ENCODE measurements around the gene ITGA3. TPM values are rescaled to one million over a fixed set of nuclear protein-coding genes. Genes with fewer than 3 reads are reported as not detected.

Gene ITGA3
- total RNA-seq, 1 donor from 2014 or later = 12.6 TPM

GRCh38 chr17:50130559-50131305, 74.8 kb downstream of the ITGA3 start:
- DNase-seq (no peak), ATAC-seq (ENCODE audit: poor library complexity) (no peak)
- intact Hi-C loops (cut with DNase I) = no loop called here

DNA sequence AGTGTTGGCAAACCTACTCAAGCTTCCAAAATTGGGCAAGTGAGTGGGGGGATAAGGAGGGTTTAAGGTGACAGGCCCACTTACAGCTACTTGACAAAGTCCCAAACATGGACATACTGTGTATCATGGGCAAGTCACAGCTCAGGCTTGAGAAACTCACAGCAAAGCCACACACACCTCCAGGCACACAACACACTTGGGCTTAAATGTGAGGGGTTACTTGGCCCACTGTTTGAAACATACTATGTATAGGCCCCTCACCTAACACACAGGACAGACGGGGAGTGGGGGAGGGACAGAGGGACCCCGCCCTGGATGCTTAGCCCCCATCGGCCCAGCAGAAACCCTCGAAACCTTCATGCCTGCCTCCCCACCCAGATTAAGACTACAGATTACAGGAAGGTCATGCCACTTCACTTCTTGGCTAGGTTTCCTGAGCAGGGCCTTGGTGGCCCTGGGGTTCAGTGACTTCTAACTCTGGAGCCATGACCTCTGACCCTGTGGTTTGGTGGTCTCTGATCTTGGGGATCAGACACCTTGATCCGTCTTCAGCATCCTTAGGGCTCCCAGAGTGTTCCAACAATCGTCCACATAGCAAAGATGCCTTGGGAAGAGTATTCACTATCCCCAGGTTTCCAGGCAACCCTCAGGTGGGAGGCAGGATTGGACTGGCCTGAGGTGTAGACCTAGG, 76.3 kb downstream of the ITGA3 start:
- ATAC-seq (ENCODE audit: poor library complexity) (no peak), DNase-seq (no peak)
- intact Hi-C loops (cut with DNase I) = no loop called here

- ATAC-seq (ENCODE audit: poor library complexity) = peak; percentile 73
- no peak for DNase-seq
- intact Hi-C loops (cut with DNase I) = no loop called here
These were observed 77.3 kb downstream of the ITGA3 start for GRCh38 chr17:50133028-50133768.

GRCh38 chr17:50133769-50134099, 77.8 kb downstream of the ITGA3 start:
- ATAC-seq (ENCODE audit: poor library complexity) = peak; percentile 13
- intact Hi-C loops (cut with DNase I) = no loop called here
- DNase-seq = no peak

DNA sequence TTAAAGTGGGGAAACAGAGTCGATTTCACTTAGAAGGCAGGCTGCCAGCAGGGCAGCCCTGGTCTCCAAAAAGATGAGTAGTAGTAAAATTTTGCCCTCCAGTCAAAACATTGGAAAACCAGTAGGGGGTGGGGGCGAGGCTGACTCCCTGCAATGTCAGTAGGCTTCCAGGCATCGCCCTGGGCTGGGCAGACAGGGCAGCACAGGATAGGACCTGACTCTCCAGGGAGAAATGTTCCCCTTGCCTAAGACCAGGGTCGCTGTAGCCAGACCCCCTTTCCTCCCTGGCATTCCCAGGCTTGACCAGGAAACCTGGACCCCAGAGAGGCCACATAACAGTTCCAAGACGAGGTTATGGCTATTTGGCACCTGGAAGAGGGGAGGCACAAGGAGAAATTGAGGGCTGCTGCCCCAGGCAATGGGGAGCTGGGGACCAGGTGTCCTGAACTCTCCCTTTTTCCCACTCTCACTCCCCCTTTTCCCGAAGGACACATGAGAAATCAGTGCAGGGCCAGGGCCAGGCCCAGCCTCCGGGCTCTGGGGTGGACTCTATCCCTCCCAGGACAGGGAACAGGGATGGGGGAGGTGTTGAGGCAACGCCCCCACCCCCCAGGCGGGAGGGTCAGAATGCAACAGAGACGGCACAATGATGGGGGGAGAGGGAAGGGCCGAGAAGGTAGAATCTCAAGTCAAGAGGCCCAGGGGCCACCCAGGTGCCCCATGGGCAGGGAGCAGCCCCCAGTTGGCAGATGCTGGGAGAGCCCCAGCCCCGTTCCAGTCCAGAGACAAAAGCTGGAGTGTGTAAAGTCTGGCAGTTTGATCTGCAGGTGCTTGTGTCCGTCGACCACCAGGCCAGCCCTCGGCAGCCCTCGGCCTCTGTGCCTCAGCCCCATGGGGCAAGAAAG, 78.5 kb downstream of the ITGA3 start:
- intact Hi-C loops (cut with DNase I) = no loop called here
- DNase-seq (no peak), ATAC-seq (ENCODE audit: poor library complexity) (no peak)

DNA sequence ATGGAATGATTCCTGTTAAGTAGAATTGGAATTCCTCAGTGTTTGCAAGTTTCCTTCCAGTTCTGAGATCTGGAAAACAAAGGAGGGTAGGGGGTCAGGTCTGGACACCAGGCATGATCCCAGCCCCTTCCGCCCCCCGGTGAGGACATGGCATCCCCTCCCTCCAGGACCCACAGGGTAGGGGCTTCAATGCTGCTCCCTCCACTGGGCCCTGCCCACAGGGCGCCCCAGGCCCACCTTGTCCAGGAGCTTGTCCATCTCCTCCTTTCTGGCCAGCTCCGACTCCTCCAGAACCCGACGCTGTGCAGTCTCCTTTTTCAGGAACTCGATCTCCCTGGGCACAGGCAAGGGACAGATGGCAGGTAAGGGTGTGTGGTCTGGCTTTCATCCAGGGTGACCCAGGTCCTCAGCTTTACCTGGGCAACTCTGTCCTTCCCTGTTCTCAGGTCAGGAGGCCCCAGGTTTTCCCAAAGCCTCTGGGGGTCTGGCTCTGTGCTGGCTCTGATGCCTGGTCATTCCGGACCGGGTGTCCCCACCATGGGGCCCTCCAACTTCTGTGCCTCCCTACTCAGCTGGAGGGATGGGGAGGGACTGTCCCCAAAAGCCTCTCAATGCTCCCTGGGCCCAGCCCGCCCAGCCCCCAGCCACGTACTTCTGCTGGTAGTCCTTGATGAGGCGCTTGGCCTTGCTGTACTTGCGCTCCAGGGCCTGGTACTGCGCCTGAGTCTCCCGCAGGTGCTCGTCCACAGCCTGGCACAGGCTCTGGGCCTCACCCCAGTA, 79.6 kb downstream of the ITGA3 start:
- intact Hi-C loops (cut with DNase I) = no loop called here
- ATAC-seq (ENCODE audit: poor library complexity) (no peak), DNase-seq (no peak)

DNA sequence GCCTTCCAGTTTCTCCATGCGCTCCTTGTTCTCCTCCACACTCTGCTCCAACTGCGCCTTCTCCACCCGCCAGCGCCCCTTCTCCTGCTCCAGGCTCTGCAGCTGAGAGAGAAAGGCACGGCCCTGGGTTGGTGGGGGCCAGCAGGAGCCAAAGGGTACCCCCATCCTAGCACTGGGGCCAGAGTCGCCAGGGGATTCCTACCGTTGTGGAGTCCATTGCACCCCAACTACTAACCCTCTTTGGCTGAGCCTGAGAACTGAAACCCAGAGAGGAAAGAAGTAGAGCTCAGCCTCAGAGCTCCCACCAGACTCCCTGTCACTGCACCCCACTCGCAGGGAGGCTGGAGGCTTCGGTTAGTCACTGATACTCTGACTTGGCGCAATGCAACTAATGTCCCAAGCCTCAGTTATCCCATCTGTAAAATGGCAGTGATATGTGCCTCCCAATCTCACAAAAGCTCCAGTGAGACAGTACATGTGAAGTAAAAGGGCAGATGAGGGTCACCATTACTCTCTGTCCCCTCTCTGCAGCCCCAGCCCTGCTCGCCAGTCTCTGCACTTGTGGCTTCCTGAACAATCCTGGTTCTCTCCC, 80.3 kb downstream of the ITGA3 start:
- DNase-seq = no peak
- no peak for ATAC-seq (ENCODE audit: poor library complexity)
- intact Hi-C loops (cut with DNase I) = no loop called here

DNA sequence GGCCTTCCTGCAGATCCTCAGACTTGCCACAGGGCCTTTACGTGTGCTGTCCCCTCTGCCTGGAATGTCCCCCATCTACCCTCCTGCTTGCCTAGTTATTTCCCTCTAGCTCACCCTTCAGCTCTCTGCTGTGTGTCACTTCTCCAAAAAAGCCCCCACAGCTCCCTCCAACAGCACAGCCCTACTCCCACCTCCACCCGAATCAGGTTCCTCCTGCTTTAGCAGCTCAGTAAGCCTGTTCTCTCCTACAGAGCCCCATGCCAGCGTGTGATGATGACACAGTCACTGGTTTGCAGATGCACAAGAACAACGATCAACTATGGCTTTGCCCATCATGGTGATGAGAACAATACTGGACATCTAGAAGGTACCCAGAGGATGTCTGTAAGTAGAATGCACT, 81.1 kb downstream of the ITGA3 start:
- intact Hi-C loops (cut with DNase I) = no loop called here
- DNase-seq (no peak), ATAC-seq (ENCODE audit: poor library complexity) (no peak)

DNA sequence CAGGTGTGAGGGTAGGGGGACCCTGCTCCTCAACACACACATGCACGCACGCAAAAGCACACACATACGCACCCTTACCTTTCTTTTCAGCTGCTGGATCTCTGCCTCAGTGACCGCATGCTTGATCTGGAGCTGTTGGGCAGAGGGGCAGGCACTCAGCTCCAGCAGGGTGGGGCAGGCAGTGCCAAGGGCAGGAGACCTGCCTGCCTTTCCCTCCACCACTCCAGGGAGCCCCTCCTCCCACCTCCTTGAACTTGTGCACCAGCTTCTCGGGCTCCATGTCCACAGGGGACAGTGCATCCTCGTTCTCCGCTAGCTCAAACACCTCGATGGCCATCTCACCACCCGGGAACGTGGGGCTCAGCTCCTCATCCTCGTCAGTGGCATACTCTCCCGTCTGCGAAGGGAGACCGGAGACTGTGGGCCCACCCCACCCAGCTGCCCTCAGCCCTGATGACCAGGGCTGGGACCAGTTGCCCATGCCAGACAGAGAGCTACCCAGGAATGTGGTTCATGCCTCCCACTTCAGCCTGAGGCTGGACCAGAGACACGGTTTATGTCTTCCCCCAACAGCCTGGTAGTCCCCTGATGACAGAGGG, 83.4 kb downstream of the ITGA3 start:
- intact Hi-C loops (cut with DNase I) = no loop called here
- ATAC-seq (ENCODE audit: poor library complexity) (no peak), DNase-seq (no peak)

Other genes with a start within 250 kb of the ITGA3 start
- gene TAC4, start 208.0 kb upstream of the ITGA3 start, total RNA-seq = not detected
- gene DLX4, start 86.9 kb upstream of the ITGA3 start, total RNA-seq = not detected
- gene DLX3, start 60.9 kb upstream of the ITGA3 start, total RNA-seq = not detected
- gene PDK2, start 39.2 kb downstream of the ITGA3 start, total RNA-seq = 250 TPM
- 0.78 TPM for gene SAMD14, start 74.0 kb downstream of the ITGA3 start, total RNA-seq
- gene PPP1R9B, start 94.6 kb downstream of the ITGA3 start, total RNA-seq = 35.4 TPM
- gene SGCA, start 109.9 kb downstream of the ITGA3 start, total RNA-seq = 135 TPM
- 28.1 TPM for gene COL1A1, start 145.5 kb downstream of the ITGA3 start, total RNA-seq
- gene TMEM92, start 218.4 kb downstream of the ITGA3 start, total RNA-seq = not detected